Smooth muscle cell (in vitro differentiated cells): ENCODE measurements around the gene ERCC6L. TPM values are rescaled to one million over a fixed set of nuclear protein-coding genes. Genes with fewer than 3 reads are reported as not detected.

ENCODE experiments used
- DNase-seq: peaks from one replicate; lab custom pipeline; 2025; ENCODE audit not compliant: unreplicated experiment; lab: John Stamatoyannopoulos, UW
- H2AFZ ChIP-seq: fragments of 200-600 bp; sonication (generic); 2 replicates; pipeline ENCODE4 v1.6.0; 2016; ENCODE audit warnings: antibody characterized with exemption, low read depth, mild to moderate bottlenecking
- H3F3A ChIP-seq: fragments of 200-600 bp; sonication (generic); 2 replicates; pipeline ENCODE4 v1.6.0; 2017; ENCODE audit warnings: antibody characterized with exemption, low read depth
- H3K27ac ChIP-seq: fragments of 200-600 bp; sonication (generic); 2 replicates; pipeline ENCODE4 v1.5.1; 2016; ENCODE audit warnings: low read depth, mild to moderate bottlenecking
- H3K27me3 ChIP-seq: fragments of 200-600 bp; sonication (generic); 2 replicates; pipeline ENCODE4 v1.6.1; 2016; ENCODE audit warnings: low read depth, mild to moderate bottlenecking
- H3K36me3 ChIP-seq: fragments of 200-600 bp; sonication (generic); 2 replicates; pipeline ENCODE4 v1.5.1; 2016; ENCODE audit warnings: low read depth
- H3K4me1 ChIP-seq: fragments of 200-600 bp; sonication (generic); 2 replicates; pipeline ENCODE4 v1.5.1; 2016; ENCODE audit warnings: low read depth
- H3K4me2 ChIP-seq: fragments of 200-600 bp; sonication (generic); 2 replicates; pipeline ENCODE4 v1.6.0; 2016; ENCODE audit warnings: mild to moderate bottlenecking
- H3K4me3 ChIP-seq: fragments of 200-600 bp; sonication (generic); 2 replicates; pipeline ENCODE4 v1.5.1; 2016; ENCODE audit warnings: mild to moderate bottlenecking
- H3K79me2 ChIP-seq: fragments of 200-600 bp; sonication (generic); 2 replicates; pipeline ENCODE4 v1.6.0; 2016; ENCODE audit warnings: low read depth, mild to moderate bottlenecking
- H3K9ac ChIP-seq: fragments of 200-600 bp; sonication (generic); 2 replicates; pipeline ENCODE4 v1.6.0; 2016; ENCODE audit warnings: low read depth
- H3K9me3 ChIP-seq: fragments of 200-600 bp; sonication (generic); replicated peaks from 2 replicates; pipeline ENCODE4 v1.5.1; 2016; ENCODE audit warnings: low read depth
- H4K20me1 ChIP-seq: fragments of 200-600 bp; sonication (generic); 2 replicates; pipeline ENCODE4 v1.6.0; 2016; ENCODE audit warnings: low read depth
- CTCF ChIP-seq: fragments of 200-600 bp; sonication (generic); IDR thresholded peaks from 2 replicates; pipeline ENCODE4 v1.5.1; 2017; ENCODE audit warnings: borderline replicate concordance, mild to moderate bottlenecking, antibody characterized with exemption; ENCODE audit not compliant: insufficient read depth, poor library complexity, severe bottlenecking
- WGBS: methylation state at CpG from one replicate; pipeline ENCODE4 v1.1.7; 2016; ENCODE audit warnings: low lambda C conversion rate; 5-methylcytosine and 5-hydroxymethylcytosine counted together
- polyA plus RNA-seq: library from polyadenylated mRNA; unstranded; fragments of >200 nt; fragmentation: Nextera tagmentation; extraction: Ambion mirVana; gene quantifications from 2 replicates; pipeline ENCODE4 v1.2.1, GENCODE V29; 2016
- total RNA-seq: library from RNA; depleted of rRNA; stranded (reverse); fragments of >200 nt; gene quantifications from 2 replicates; pipeline ENCODE4 v1.2.3, GENCODE V29; 2014

The ERCC6L gene
- total and polyA plus RNA-seq, 2 experiments from 2014 or later = 0.89 to 1.5 TPM

GRCh38 chrX:72169008-72169728, 69.7 kb downstream of the ERCC6L start:
- Histone ChIP-seq H3K79me2 (no peaks in the 10 kb centered on the region), H3K27me3 (no peaks in the 10 kb centered on the region), H3K9ac (no peak overlapping the region), H3K9me3 (no peaks in the 10 kb centered on the region), H3K27ac (no peak overlapping the region), H3K4me2 (no peak overlapping the region), H2AFZ (no peak overlapping the region), H3K36me3 (no peaks in the 10 kb centered on the region), H3K4me1 (no peaks in the 10 kb centered on the region), H3K4me3 (no peak overlapping the region), H4K20me1 (no peaks in the 10 kb centered on the region), H3F3A (no peaks in the 10 kb centered on the region)
- DNase-seq = no peak
- 78% methylated on average over 6 of the region's 6 CpGs for WGBS
- no peak for TF ChIP-seq CTCF

GRCh38 chrX:72165551-72165950, 73.3 kb downstream of the ERCC6L start:
- H3K27me3 ChIP-seq = no peaks in the 10 kb centered on the region
- no peaks in the 10 kb centered on the region for H4K20me1 ChIP-seq
- H2AFZ ChIP-seq = no peak overlapping the region
- no peaks in the 10 kb centered on the region for H3K9me3 ChIP-seq
- H3K4me1 ChIP-seq = no peaks in the 10 kb centered on the region
- H3K4me2 ChIP-seq = no peak overlapping the region
- DNase-seq = no peak
- no peak overlapping the region for H3K27ac ChIP-seq
- no peak overlapping the region for H3K4me3 ChIP-seq
- no peaks in the 10 kb centered on the region for H3F3A ChIP-seq
- no peak for TF ChIP-seq CTCF
- no peaks in the 10 kb centered on the region for H3K79me2 ChIP-seq
- H3K36me3 ChIP-seq = no peaks in the 10 kb centered on the region
- 76% methylated on average over 4 of the region's 4 CpGs for WGBS
- no peak overlapping the region for H3K9ac ChIP-seq

- Histone ChIP-seq H3K79me2 (no peaks in the 10 kb centered on the region), H3K27ac (no peak overlapping the region), H3K4me1 (no peaks in the 10 kb centered on the region), H4K20me1 (no peaks in the 10 kb centered on the region), H3K9ac (no peak overlapping the region), H3K4me2 (no peak overlapping the region), H3K9me3 (no peaks in the 10 kb centered on the region), H3K27me3 (no peaks in the 10 kb centered on the region), H3F3A (no peaks in the 10 kb centered on the region), H2AFZ (no peak overlapping the region), H3K4me3 (no peak overlapping the region), H3K36me3 (no peaks in the 10 kb centered on the region)
- DNase-seq = no peak
- TF ChIP-seq CTCF = no peak
- 77% methylated on average over 10 of the region's 10 CpGs for WGBS
These were observed 79.1 kb downstream of the ERCC6L start for GRCh38 chrX:72159769-72160168.

- H3K9ac ChIP-seq = no peak overlapping the region
- no peaks in the 10 kb centered on the region for H3F3A ChIP-seq
- DNase-seq = no peak
- no peaks in the 10 kb centered on the region for H3K4me1 ChIP-seq
- no peaks in the 10 kb centered on the region for H3K79me2 ChIP-seq
- H2AFZ ChIP-seq = no peak overlapping the region
- no peaks in the 10 kb centered on the region for H3K27me3 ChIP-seq
- no peak overlapping the region for H3K27ac ChIP-seq
- H3K4me3 ChIP-seq = no peak overlapping the region
- no peaks in the 10 kb centered on the region for H4K20me1 ChIP-seq
- 65% methylated on average over 3 of the region's 3 CpGs for WGBS
- no peak overlapping the region for H3K4me2 ChIP-seq
- H3K9me3 ChIP-seq = no peaks in the 10 kb centered on the region
- no peaks in the 10 kb centered on the region for H3K36me3 ChIP-seq
- TF ChIP-seq CTCF = no peak
These were observed 80.1 kb downstream of the ERCC6L start for GRCh38 chrX:72158773-72159172.
